Neuronal stem cell (in vitro differentiated cells): ENCODE results near the gene EPAS1.

ENCODE experiments used
- DNase-seq: peaks from one replicate; pipeline ENCODE4 v3.0.0-alpha.2; 2013; ENCODE audit warnings: low spot score
- H2AFZ ChIP-seq: one replicate; pipeline ENCODE4 v1.6.1; 2013; ENCODE audit warnings: mild to moderate bottlenecking, low read length, inconsistent platforms
- H2AK5ac ChIP-seq: 2 replicates; pipeline ENCODE4 v1.6.1; 2013; ENCODE audit warnings: low read depth, mild to moderate bottlenecking, inconsistent platforms, low read length, moderate library complexity, mixed read lengths
- H2BK120ac ChIP-seq: 2 replicates; pipeline ENCODE4 v1.6.1; 2013; ENCODE audit warnings: low read depth, mild to moderate bottlenecking, inconsistent platforms, low read length, moderate library complexity, mixed read lengths
- H2BK12ac ChIP-seq: one replicate; pipeline ENCODE4 v1.6.1; 2013; ENCODE audit warnings: low read length, inconsistent platforms
- H2BK15ac ChIP-seq: 2 replicates; pipeline ENCODE4 v1.6.1; 2013; ENCODE audit warnings: mild to moderate bottlenecking, low read length, inconsistent platforms, mixed read lengths
- H2BK5ac ChIP-seq: one replicate; pipeline ENCODE4 v1.6.1; 2013; ENCODE audit warnings: inconsistent platforms, mild to moderate bottlenecking, low read length, moderate library complexity
- H3K14ac ChIP-seq: one replicate; pipeline ENCODE4 v1.6.1; 2013; ENCODE audit warnings: low read length, inconsistent platforms
- H3K18ac ChIP-seq: 2 replicates; pipeline ENCODE4 v1.6.1; 2013; ENCODE audit warnings: low read length, inconsistent platforms
- H3K23ac ChIP-seq: 2 replicates; pipeline ENCODE4 v1.6.1; 2013; ENCODE audit warnings: low read depth, mild to moderate bottlenecking, mixed read lengths, low read length, inconsistent platforms; ENCODE audit not compliant: poor library complexity
- H3K27ac ChIP-seq: replicated peaks from 3 replicates; pipeline ENCODE4 v1.5.1; 2013; ENCODE audit warnings: low read length, inconsistent platforms
- H3K27me3 ChIP-seq, 3 experiments: 2 replicates each; pipeline ENCODE4 v1.6.1; 2013; ENCODE audit warnings: low read length in 3 of 3, mild to moderate bottlenecking in 2 of 3, inconsistent platforms in 1 of 3, low read depth in 1 of 3, mixed read lengths in 1 of 3, moderate library complexity in 1 of 3; ENCODE audit not compliant: control insufficient read depth in 3 of 3, insufficient read depth in 3 of 3
- H3K36me3 ChIP-seq, 2 donors: replicated peaks in 1 of 2; 2 replicates each; pipeline ENCODE4 v1.6.1; 2013; ENCODE audit warnings: low read length in 2 of 2; ENCODE audit not compliant: control insufficient read depth in 2 of 2, insufficient read depth in 2 of 2
- H3K4ac ChIP-seq: 2 replicates; pipeline ENCODE4 v1.6.1; 2013; ENCODE audit warnings: inconsistent platforms, mild to moderate bottlenecking, low read length, moderate library complexity
- H3K4me1 ChIP-seq, 2 donors: 1 replicate in 1 of 2; 2 replicates in 1 of 2; pipeline ENCODE4 v1.6.1; 2013; ENCODE audit warnings: low read length in 2 of 2, low read depth in 1 of 2; ENCODE audit not compliant: control insufficient read depth in 2 of 2, insufficient read depth in 1 of 2
- H3K4me2 ChIP-seq: one replicate; pipeline ENCODE4 v1.6.1; 2013; ENCODE audit warnings: mild to moderate bottlenecking, low read length, inconsistent platforms; ENCODE audit not compliant: insufficient read depth, poor library complexity, severe bottlenecking
- H3K4me3 ChIP-seq, 2 donors: 2 replicates each; pipeline ENCODE4 v1.5.1; 2013; ENCODE audit warnings: low read length in 2 of 2, mild to moderate bottlenecking in 2 of 2, inconsistent platforms in 1 of 2, moderate library complexity in 1 of 2
- H3K79me1 ChIP-seq: one replicate; pipeline ENCODE4 v1.6.1; 2013; ENCODE audit warnings: low read depth, mild to moderate bottlenecking, inconsistent platforms, low read length, moderate library complexity
- H3K9ac ChIP-seq: one replicate; pipeline ENCODE4 v1.6.1; 2013; ENCODE audit warnings: mild to moderate bottlenecking, low read depth, low read length, inconsistent platforms; ENCODE audit not compliant: poor library complexity
- H3K9me3 ChIP-seq, 2 donors: replicated peaks in 1 of 2; 2 replicates each; pipeline versions ENCODE3 to v1.6.1; 2013; ENCODE audit warnings: low read length in 2 of 2, mild to moderate bottlenecking in 2 of 2, inconsistent platforms in 1 of 2, low read depth in 1 of 2, mixed read lengths in 1 of 2, moderate library complexity in 1 of 2; ENCODE audit not compliant: control insufficient read depth in 2 of 2, insufficient read depth in 1 of 2
- H4K8ac ChIP-seq: one replicate; pipeline ENCODE4 v1.6.1; 2013; ENCODE audit warnings: low read depth, mild to moderate bottlenecking, inconsistent platforms, low read length, moderate library complexity
- H4K91ac ChIP-seq: one replicate; pipeline ENCODE4 v1.6.1; 2013; ENCODE audit warnings: low read length, low read depth, mild to moderate bottlenecking, inconsistent platforms; ENCODE audit not compliant: poor library complexity
- WGBS, 2 donors: extraction: QIAGEN DNeasy Blood & Tissue Kit; methylation state at CpG; one replicate each; pipeline ENCODE4 v1.1.7; 2013; ENCODE audit warnings: missing lambda C conversion rate in 2 of 2, mixed read lengths in 1 of 2; ENCODE audit not compliant: insufficient read length in 2 of 2, insufficient replicate concordance in 1 of 2; ENCODE audit errors: extremely low coverage in 2 of 2; 5-methylcytosine and 5-hydroxymethylcytosine counted together

The EPAS1 gene

DNA sequence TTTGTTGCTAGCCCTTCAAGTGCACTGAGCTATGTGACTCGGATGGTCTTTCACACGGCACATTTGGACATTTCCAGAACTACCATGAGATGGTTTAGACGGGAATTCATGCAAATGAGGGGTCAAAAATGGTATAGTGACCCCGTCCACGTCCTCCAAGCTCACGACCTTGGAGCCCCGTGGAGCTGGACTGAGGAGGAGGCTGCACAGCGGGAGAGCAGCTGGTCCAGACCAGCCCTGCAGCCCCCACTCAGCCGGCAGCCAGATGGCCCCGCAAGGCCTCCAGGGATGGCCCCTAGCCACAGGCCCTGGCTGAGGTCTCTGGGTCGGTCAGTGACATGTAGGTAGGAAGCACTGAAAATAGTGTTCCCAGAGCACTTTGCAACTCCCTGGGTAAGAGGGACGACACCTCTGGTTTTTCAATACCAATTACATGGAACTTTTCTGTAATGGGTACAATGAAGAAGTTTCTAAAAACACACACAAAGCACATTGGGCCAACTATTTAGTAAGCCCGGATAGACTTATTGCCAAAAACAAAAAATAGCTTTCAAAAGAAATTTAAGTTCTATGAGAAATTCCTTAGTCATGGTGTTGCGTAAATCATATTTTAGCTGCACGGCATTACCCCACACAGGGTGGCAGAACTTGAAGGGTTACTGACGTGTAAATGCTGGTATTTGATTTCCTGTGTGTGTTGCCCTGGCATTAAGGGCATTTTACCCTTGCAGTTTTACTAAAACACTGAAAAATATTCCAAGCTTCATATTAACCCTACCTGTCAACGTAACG is 88.8 kb downstream of the EPAS1 start:
- H4K8ac ChIP-seq, result no peak overlapping the region
- peaks cover 0 to 3% (median 0%) of the 10 kb centered on the region in 3 experiments for H3K27me3 ChIP-seq
- no peak overlapping the region for H2BK12ac ChIP-seq
- no peak overlapping the region for H2BK15ac ChIP-seq
- H3K27ac ChIP-seq, result no peak overlapping the region
- no CpG with 5 or more reads among the region's 18 CpGs for WGBS, 2 donors
- H3K4ac ChIP-seq, result no peak overlapping the region
- no peak overlapping the region for H3K18ac ChIP-seq
- H4K91ac ChIP-seq, result no peak overlapping the region
- H3K4me2 ChIP-seq, result no peak overlapping the region
- H2BK5ac ChIP-seq, result no peak overlapping the region
- H2AK5ac ChIP-seq, result no peak overlapping the region
- H2AFZ ChIP-seq, result no peak overlapping the region
- no peak overlapping the region for H3K9ac ChIP-seq
- no peak for DNase-seq
- H3K4me1 ChIP-seq, result no peaks in the 10 kb centered on the region
- no peak overlapping the region for H2BK120ac ChIP-seq
- no peaks in the 10 kb centered on the region for H3K79me1 ChIP-seq
- H3K9me3 ChIP-seq, result no peaks in the 10 kb centered on the region
- H3K4me3 ChIP-seq, result no peak overlapping the region
- no peaks in the 10 kb centered on the region for H3K36me3 ChIP-seq
- no peak overlapping the region for H3K23ac ChIP-seq
- no peak overlapping the region for H3K14ac ChIP-seq

DNA sequence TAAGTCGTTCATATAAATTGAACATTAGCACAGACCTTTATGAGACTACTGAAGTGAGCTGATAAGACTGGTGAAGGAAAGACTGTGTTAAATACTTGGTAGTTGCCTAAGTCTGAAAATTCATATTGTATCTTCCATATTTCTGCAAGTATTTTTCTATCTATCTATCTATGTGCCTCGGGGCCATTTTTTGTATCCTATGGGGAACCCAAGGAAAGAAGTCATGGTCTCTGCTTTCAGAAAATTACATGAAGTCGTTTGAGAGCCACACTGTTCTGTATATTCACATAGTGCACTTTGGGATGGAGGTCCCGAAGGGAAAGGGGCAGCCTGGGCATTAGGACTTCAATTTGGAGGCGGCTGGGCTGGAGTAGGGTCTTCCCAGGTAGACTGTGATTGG is 89.6 kb downstream of the EPAS1 start:
- Histone ChIP-seq H2BK5ac (no peak overlapping the region), H3K27ac (no peak overlapping the region), H3K4me2 (no peak overlapping the region), H4K91ac (no peak overlapping the region), H2BK120ac (no peak overlapping the region), H3K9ac (no peak overlapping the region), H3K4me3 (no peak overlapping the region), H2AK5ac (no peak overlapping the region), H2AFZ (no peak overlapping the region), H3K9me3 (no peaks in the 10 kb centered on the region), H2BK12ac (no peak overlapping the region), H3K36me3 (no peaks in the 10 kb centered on the region), H2BK15ac (no peak overlapping the region), H3K4ac (no peak overlapping the region), H3K79me1 (no peaks in the 10 kb centered on the region), H3K18ac (no peak overlapping the region), H3K4me1 (no peaks in the 10 kb centered on the region), H3K27me3 (peaks cover 0 to 3% (median 0%) of the 10 kb centered on the region in 3 experiments), H4K8ac (no peak overlapping the region), H3K23ac (no peak overlapping the region), H3K14ac (no peak overlapping the region)
- no CpG with 5 or more reads among the region's 5 CpGs for WGBS, 2 donors
- no peak for DNase-seq

DNA sequence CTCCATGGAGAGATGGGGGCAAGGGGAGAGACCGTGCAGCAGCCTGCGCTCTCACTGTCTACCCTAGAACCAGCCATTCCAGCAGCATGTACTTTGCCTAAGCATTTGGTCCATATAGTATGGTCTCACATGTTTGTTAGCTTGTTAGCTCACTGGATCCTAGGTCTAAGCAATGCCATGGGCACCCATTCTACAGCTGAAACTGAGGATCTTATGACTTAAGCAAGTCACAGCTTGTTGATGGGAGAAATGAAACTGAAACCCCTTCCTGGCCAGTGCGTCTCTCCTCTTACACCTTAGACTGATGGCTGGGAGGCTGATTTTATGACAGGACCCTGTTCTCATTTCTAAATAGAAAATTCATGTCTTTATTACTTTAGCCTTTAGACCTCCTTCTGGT is 90.1 kb downstream of the EPAS1 start:
- H3K4me1 ChIP-seq, result no peaks in the 10 kb centered on the region
- H3K27me3 ChIP-seq, result peaks cover 0 to 3% (median 0%) of the 10 kb centered on the region in 3 experiments
- H2BK120ac ChIP-seq, result no peak overlapping the region
- H3K9me3 ChIP-seq, result no peaks in the 10 kb centered on the region
- no peak overlapping the region for H3K4me3 ChIP-seq
- no peak overlapping the region for H3K23ac ChIP-seq
- no peak overlapping the region for H2BK5ac ChIP-seq
- no peaks in the 10 kb centered on the region for H3K36me3 ChIP-seq
- no peak for DNase-seq
- H3K4me2 ChIP-seq, result no peak overlapping the region
- no peak overlapping the region for H3K18ac ChIP-seq
- no peak overlapping the region for H3K14ac ChIP-seq
- H4K8ac ChIP-seq, result no peak overlapping the region
- no peak overlapping the region for H3K9ac ChIP-seq
- H3K27ac ChIP-seq, result no peak overlapping the region
- H2AK5ac ChIP-seq, result no peak overlapping the region
- H3K79me1 ChIP-seq, result no peaks in the 10 kb centered on the region
- no peak overlapping the region for H2BK15ac ChIP-seq
- H4K91ac ChIP-seq, result no peak overlapping the region
- no CpG with 5 or more reads among the region's 3 CpGs for WGBS, 2 donors
- H2AFZ ChIP-seq, result no peak overlapping the region
- H3K4ac ChIP-seq, result no peak overlapping the region
- no peak overlapping the region for H2BK12ac ChIP-seq

DNA sequence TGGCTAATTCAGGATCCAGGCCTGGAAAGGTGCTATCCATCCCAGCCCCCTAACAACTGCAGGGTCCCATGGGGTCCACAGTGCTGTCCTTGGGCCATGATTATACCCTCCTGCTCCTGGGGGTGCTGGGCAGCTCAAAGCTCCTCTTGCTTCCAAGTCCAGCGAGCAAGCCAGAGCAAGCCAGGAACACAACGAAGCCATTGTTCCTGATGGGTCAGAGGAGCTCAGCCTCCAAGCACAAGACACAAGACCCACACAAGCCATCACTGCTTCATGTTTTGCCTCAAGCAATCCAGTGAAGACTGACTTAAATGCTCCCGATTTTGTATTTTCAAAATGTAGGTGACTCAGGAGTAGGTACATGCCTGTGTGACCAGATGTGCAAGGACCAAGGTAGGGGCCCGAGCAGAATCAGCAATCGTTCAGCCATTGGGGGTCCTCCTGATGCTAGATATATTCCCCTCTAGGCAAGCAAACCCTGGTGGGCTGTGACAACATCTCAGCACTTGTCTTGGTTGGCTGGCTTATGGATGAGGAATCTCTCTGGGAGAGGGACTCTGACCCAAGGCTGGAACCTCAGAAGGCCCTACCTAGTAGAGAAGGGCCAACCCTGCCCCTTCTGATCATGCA is 90.8 kb downstream of the EPAS1 start:
- no peak overlapping the region for H3K4ac ChIP-seq
- H2AFZ ChIP-seq, result no peak overlapping the region
- H3K9me3 ChIP-seq, result no peaks in the 10 kb centered on the region
- no peaks in the 10 kb centered on the region for H3K79me1 ChIP-seq
- WGBS, 2 donors, result no CpG with 5 or more reads among the region's 5 CpGs
- H3K4me1 ChIP-seq, result peaks cover 0 to 3% of the 10 kb centered on the region in 2 donors
- no peak overlapping the region for H4K8ac ChIP-seq
- H3K14ac ChIP-seq, result no peak overlapping the region
- H3K27me3 ChIP-seq, result peaks cover 0 to 3% (median 0%) of the 10 kb centered on the region in 3 experiments
- H2BK5ac ChIP-seq, result no peak overlapping the region
- no peak overlapping the region for H2AK5ac ChIP-seq
- H3K27ac ChIP-seq, result no peak overlapping the region
- H4K91ac ChIP-seq, result no peak overlapping the region
- H3K23ac ChIP-seq, result no peak overlapping the region
- no peak overlapping the region for H2BK15ac ChIP-seq
- H3K4me2 ChIP-seq, result no peak overlapping the region
- H3K18ac ChIP-seq, result no peak overlapping the region
- DNase-seq, result no peak
- H3K9ac ChIP-seq, result no peak overlapping the region
- no peak overlapping the region for H2BK12ac ChIP-seq
- H3K4me3 ChIP-seq, result no peak overlapping the region
- H3K36me3 ChIP-seq, result no peaks in the 10 kb centered on the region
- no peak overlapping the region for H2BK120ac ChIP-seq
